Stimulated activated CD4-positive, alpha-beta T cell treated with anti-CD3 and anti-CD28 coated beads, TNF-alpha, amount 100 ng/mL, for 4 hours (primary cell): ENCODE data around the gene CATSPER3.

Source experiments
- DNase-seq, 3 experiments: peaks; one replicate each; pipeline ENCODE4 v3.0.0-alpha.2; 2020; ENCODE audit warnings: low read depth in 3 of 3

Gene CATSPER3

DNA sequence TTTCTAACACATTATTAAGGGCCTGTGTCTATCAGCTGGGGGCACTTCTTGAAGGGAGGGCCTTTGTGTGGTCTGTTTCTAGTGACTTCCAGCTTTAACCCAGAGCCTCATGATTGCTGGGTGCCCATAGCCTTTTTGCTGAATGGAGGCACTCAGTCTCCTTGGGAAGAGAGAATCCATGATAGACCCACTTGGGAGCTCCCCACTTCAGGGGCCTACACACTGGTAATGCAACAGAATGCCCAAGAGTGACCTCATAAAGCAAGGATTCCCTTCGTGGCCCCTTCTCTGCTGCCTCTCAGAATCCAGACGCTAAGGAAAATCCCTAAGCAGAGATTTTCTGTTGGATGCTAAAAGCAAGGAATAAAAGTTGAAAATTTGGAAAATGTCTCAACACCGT lies at the start of gene CATSPER3:
Gene CATSPER3 (plus strand): TSS at position 301 of the 400 bp plus-strand sequence. CDS start 85 bp downstream, at position 386.
- no peak for DNase-seq

DNA sequence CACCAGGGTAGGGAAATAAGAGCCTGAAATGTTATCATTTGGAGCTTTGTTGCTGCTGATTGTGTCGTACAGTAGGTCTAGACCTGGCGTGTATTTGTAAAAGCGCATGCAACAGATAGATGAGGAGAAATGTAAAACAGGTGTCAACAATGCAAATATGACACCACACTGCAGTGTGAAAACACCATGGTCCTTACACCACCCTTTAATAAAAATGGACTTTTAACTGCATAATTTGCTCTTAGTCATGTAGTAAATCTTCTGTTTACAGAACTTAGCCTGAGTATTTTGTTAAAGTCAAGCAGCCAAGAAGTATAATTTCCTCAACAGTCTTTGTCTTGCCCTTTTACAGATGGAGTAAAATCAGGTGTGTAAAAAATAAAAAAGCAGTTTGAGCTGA lies 48.8 kb upstream of the CATSPER3 start:
- no peak for DNase-seq

DNA sequence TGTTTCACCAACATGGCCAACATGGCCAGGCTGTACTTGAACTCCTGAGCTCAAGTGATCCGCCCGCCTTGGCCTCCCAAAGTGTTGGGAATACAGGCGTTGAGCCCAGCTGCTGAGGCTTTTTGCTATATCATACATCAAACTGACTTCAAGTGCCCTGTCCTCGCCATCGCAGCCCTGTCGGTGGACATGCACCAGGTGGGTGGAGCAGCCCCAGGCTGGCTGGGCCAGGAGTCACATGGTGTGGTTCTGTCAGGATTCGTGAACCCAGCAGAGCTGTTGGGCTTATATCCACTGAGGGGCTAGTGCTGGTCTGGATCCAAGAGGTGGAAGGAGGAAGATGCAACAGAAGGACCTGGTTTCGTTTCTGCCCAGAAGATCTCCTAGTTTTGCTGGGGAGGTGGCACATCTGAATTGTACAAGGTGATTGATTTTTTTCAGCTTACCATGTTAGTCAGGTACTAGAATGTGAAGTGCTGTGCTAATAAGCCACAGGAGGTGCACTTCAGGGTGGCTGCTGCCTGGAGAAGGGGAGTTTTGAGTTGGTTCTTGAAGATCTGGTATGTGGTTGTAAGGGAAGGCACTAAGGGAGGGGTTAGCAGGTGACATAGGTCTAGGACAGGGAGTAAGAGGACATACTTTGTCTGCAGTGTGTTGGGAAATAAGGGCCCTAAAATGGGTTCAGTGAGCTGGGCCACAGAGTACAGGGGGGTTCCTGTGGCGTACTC lies 46.7 kb upstream of the CATSPER3 start:
- no peak for DNase-seq

DNA sequence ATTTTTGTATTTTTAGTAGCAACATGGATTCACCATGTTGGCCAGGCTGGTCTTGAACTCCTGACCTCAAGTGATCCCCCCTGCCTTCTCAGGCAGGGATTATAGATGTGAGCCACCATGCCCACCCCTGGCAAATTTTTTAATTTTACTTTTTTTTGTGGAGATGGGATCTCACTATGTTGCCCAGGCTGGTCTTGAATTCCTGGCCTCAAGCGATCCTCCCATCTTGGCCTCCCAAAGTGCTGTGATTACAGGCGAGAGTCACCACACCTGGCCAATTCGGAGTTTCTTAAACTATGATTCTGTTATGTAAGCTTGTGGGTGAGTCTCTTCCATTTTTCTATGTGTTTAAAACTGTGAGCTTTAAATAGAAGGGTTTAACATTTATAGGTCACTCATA lies 35.2 kb upstream of the CATSPER3 start:
- DNase-seq, result no peak

DNA sequence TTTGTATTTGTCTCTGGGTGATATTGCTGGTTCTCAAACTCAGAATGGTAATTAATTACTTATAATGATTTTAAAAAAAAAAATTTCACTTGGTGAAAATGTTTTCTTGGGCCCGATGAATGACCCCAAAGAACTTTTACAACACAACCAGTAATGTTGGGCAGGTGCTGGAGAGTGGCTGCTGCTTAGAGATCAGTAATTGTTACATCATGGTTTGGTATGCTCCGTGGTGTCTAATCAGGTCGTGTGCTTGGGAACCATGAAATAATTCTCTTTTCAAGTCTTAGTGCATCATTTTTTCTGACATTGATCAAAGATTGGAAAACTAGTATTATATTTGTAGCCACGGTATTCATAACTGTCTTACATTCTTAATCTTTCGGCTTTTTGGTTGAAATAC lies 33.5 kb upstream of the CATSPER3 start:
- DNase-seq, result no peak

DNA sequence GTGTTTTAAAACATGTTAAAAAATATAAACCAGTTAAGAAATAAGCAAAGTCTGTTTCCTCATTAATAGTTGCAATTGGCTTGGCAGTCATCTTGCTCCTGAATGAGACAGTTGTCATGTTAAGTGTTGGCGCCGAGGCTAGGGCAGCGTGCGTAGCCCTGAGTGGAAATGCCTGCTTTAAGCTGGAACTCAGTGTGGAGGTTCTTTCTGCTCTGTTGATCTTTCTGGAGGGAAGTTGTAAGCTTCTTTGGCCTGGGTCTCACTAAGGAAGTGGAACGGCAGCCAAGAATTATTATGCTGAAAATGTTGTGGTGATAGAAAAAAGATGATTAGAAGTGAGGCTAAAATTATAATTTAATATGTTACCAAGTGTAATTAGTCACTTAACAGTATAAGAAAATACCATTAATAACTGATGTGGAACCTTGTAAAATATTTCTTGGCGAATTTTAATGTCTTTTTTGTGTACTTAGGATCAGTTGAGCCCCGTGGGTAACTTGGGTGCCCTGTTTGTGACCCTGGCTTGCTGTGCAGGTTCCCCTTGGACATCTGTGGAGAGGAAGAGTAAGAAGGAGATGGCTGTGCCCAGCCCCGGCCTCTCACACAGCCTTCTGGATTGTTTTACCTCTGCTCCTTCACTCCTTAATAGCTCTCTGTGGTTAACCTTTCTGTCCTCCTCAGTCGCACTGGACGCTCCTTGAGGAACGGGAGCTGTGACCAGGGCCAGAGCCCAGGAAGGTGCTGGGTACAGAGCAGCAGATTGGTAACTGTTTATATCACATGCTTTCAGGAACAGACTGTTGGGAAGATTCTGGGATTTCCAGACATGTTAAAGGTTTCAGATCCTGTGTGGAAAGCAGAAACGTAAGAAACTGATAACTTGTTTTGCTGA lies 31.8 kb upstream of the CATSPER3 start:
- DNase-seq, result no peak

DNA sequence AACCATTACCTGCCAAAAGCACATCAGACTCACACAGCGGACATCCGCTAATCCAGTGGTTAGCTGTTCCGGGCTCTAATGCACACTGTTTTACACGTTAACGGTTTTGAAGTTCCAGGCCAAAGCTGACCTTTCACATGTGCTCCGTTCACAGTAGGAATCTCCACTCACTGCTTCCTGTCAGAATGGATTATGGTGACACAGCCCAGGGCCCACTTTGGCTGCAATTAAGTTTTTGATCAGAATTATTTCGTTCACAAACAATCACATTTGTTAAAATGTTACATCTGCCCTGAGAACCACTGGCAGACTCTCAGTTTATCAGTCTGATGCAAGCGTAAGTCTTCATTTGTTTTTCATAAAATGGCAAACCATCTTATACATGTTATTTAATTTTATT lies 30.2 kb upstream of the CATSPER3 start:
- no peak for DNase-seq

DNA sequence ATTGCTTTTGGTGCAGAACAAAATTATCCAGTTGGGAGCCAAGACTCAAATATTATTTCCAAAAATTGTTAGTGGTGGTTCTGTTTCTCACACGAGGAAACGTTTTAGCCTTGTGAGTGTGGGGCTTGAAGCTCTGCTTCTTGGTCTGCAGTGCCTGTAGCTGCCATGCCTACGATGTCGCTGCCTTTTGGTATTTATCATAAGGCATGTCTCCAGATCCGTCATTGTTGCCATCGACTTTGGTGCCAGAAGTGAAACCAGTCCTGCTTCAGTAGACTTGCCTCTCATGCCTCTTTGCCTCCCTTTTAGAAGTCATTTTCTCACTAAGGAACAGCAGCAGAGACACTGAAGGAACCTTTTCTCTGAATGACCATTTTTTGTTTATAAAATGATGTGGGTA lies 29.7 kb upstream of the CATSPER3 start:
- no peak for DNase-seq

DNA sequence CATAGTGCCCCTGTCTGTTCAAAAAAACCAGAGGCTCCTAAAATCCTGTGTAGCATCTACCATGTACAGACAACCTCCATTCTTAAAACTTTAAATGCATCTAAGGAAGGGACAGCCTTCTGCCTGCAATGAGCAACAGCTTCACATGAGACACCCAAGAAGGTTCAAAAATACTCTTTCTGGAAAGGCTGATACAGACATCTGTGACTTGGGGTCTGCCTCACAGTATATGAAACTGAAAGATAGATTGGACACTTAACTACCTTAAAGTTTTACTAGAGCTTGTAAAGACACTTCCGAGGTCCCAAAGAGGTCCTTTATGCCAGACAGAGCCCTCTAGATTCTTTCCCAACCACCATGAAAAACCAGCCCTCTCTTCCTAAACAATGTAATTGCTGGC lies 28.2 kb upstream of the CATSPER3 start:
- no peak for DNase-seq

DNA sequence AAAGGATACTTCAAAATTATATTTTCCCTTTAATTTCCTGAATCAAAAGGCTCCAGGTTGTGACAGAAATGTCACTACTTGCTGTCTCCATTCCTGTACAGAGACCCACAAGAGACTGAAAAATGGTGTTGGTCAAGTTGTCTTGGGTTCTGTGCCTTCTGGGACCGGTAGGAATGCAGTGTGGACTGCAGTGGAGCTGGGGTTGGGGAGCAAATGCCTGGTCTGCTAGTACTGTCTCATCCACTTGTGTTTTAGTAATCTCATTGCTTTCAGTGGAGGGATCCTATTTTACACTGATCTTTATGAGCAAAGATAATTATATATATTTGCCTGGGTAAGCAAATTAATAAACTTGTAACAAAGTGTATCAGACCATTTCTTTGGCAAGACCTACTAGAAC lies 24.2 kb upstream of the CATSPER3 start:
- DNase-seq, result no peak

DNA sequence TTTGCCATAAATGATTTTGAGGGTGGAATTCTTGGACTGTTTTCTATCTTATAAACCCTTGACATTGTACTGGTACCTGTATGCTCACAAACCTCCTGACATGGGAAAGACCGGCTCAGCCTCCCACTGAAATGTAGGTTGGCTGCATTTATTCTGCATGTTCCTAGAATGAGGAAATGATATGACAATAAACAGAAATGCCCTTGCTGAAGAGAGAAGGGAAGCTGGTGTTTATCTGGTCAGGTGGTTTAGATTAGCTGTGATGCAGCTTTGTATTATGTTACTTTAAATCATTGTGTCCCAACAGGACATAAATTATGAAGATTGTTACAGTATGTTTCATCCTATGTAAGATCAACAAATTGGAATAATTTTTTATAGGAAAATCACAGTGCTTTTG lies 23.1 kb upstream of the CATSPER3 start:
- no peak for DNase-seq

DNA sequence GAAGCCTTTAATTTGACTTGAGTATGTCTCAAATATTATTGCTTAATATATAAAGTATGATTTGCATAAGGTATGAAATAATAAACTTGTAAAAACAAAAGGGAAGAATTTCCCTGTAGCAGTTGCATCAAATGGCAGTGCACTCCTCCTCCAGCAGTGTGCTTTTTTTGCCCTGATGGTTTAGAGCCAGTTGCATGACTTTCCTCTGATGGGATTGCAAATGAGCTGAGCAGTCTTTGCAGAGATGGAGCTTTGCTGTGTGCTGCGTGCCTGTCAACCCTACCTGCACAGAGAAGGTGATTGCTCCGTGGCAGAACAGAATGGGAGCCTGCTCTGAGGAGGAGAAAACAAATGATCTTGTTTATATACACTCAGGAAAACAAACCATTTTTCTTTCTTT lies 22.7 kb upstream of the CATSPER3 start:
- no peak for DNase-seq

DNA sequence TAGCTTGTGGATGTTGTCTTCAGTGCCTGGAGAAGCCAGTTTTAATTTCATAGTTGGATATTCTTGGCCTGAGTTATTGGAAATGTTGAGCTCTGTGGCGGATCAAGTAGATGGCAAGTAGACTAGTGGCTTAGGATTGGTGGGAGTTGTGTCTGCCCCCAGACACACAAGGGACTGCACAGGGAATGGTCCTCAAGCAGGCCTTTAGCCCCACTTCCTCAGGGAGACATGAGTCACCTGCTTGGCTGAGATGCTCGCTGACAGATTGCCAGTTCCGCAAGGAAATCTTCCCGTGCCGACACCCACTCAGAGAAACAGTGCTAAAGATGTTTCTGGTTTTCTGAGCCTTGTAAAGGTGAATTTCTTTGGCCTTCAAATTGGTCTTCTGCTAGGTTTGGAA lies 18.8 kb upstream of the CATSPER3 start:
- DNase-seq, result no peak

DNA sequence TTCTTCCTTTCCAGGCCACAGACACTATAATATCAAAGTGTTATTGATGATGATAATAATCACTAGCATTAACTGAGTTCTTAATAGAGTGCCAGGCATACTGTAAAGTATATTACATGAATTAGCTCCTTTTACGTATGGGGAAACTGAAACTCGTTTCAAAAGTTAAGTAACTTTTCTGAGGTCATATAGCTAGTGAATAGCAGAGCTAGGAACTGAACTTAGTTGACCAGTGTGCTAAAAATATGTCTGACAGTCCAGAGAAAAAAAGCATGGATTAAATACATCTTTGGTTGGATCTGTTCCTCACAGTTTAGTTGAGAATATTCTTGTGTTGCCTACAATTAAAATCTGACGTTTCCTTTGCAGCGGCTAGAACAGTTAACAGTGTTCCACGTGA lies 18.4 kb upstream of the CATSPER3 start:
- no peak for DNase-seq

DNA sequence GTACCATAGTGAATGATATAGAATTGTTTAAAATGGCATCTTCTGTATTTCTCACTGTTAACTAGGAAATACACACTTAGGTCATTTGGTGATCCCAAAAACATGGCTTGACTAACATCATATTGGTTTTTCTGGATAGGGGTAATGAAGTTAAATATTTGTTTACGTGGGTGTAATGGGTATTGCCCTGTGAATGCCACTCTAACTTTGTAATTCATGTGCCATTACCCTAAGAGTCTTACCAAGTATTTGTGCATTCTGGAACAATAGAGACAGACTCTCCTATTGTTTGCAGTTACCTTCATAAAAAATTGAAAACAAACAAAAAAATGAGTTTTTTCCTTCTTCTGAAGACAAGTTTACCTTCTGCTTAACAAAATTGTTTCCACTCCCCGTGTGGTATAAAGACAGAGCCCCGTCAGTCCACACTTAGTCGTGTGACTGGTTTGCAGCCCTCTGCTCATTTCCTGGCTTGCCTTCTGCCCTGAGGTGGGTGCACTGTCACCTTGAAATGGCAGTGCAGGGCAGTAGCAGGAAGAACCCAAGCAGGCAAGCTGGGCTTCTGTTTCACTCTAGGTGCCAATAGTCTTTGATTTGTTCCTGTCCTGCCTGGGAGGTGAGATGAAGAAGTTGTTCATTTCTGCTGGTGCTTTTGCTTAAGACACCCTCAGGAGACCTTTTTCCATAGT lies 9.6 kb upstream of the CATSPER3 start:
- no peak for DNase-seq

DNA sequence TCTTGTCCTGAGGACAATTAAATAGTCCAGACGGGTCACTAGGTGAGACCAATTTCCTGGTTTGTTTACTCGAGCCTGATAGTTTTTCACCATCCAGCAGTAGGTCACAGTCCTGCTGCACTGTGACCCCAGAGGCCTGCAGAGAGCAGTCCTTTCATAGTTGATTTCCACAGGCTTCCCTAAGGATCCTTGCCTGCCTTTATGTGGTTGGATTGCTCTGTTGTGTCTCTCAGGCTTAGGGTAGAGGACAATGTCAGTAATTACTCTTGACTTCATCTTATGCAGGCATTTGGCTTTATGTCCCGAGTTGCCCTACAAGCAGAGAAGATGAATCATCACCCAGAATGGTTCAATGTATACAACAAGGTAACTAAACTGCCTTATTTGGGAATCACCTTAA lies 9.0 kb upstream of the CATSPER3 start:
- DNase-seq, result no peak

DNA sequence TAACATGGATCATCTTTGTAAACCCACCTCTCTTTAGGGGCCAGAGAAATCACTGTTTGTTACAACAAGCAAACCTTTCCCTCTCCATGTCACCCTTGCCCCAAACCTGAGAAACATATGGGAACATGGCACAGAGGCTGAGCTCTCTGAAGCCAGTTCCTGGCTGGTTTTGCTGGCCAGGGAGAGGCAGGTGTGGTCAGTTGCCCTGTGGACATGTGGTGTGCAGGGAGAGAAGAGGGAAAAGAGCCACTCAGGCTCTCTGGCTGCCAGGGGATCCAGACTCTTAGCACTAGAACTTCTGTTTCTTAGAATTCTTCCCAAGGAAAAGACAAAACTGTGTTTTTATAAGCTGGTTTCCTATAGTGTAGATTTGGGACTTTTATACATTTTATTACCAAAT lies 4.6 kb upstream of the CATSPER3 start:
- no peak for DNase-seq

DNA sequence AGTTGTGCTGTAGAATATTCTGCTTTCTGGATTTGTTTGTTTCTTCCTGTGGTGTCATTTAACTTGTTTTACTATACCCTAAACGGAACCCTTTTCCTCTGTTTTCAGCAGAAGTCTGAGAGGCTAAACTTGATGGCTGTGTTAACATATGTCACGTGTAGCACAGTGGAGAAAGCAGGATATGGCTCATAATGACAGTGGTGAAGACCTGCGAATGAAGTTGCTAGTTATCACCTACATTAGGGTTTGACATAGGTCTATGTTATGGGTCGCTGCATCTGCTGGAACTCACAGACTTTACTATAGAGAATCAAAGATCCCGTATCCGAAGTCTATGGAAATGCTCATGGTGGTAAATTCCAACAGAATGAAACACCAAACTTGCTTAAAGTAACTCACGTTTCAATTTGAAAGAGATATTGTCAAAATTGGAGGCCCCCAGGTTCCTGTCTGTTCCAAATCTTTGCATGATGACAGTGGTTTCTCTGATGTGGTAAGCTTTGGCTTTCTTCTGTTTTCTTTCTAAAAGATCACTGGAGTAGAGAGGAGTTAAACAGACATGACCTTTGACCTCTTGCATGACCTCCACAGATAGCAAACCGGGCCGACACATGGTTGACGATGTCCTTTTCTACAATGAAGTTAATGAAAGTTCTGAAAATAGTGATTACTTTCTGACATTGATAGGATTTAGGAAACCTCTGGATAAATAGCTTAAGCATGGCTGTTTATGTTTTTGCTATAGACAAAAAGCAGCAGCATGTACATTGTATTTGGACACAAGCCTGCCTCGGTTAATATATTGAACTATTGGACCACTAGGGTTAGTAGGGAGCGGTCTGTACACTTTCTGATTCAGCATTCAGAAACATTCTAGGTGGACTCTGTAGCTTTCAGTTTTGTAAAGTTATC lies 3.1 kb upstream of the CATSPER3 start:
- DNase-seq, result no peak

DNA sequence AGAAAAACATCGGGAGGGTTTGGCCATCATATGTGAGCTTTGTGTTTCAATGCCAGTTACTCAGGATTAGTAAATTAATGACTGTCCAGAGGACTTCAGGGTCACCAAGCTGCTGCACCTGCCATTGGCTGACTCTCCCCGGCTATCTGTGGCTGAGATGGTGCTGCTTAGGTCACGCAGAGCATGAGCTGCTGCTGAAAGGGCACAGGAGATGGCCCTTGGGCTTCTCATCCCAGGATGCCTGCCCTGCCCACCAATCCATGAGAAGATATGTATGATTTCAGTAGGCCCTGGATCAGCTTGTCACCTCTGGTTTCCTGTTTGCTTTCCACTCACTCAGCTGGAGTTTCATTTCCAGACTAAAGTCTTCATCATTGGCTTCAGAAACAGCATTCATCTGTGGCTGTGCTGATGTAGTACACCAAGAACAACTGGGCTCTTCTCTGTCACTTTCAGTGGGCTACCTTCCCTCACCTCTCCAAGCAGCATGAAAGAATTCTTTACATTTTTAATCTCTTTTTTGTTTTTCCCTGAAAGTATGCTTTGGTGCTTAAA lies 2.4 kb upstream of the CATSPER3 start:
- DNase-seq, result no peak

DNA sequence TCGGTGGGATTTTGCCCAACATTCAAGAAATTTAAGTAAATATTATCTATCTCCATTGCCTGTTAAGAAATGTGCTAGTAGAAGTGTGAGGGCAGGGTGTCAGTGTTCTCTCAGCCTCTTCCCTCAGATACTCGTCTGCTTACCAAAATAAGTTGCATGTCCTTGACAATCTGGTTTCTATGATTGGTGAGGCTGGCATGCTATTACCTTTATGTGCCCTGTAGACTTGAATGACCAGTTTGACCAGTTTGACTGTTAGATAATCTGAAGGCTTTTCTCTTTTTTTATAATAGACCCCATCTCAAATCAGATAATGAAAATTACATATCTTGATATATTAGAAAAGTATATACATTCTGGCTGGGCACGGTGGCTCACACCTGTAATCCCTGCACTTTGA lies 348 bp downstream of the CATSPER3 start:
- no peak for DNase-seq

DNA sequence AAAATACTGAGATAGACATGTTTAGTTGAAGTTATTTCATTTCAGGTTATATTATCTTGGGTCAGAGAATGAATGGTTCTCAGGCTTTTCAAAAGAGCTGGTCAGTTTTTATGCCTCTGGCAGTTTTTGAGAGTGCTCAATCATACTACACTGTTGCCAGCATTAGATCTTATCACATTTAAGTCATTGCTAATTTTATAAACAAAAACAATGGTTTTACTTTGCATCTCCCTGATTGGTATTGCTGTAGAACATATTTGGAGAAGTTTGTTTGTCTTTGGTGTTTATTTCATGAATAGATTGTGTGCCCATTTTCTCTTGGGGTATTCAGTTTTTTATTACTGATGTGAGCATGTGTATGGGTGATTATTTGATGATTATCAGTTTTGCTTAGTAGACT lies 1.5 kb downstream of the CATSPER3 start:
- DNase-seq, result no peak
